ENCODE results near the gene PPM1L.

PPM1L gene

DNA sequence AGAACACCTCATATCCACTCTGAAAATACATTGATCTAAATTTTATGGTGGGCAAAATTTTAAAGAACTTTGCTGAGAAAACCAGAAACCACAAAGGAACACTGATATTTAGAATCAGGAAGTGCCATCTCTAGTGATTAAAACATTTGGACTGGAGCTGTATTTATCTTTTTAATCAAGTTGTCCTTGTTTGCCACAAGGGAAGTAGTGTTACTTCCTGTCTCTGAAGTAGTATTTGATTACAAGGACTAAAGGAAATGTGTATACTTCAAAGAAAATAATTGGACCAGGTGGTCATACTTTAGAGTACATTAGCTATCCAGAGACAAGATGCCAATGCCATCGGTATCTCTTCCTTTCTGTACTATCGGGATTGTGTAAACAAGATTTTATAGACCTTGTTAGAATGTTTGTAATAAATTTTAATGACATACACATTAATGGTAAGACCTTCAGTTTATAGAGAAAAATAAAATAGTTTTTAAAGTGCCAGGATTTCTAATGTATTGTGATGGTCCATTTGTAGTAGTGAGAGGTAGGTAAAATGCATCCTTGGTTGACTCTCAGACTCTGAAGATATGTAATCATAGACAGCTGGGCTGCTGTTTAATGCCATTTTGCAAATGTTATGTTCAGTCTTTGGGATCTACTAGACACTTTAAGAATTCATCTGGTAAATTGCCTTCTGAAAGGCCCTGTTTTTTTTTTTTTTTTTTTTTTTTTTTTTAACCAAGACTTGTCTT lies 217.2 kb downstream of the PPM1L start:
- Histone ChIP-seq H3K23ac (ENCODE audit: low read length) (no peak overlapping the region), H4K12ac (ENCODE audit: low read depth, low read length) (no peak overlapping the region), H3K27ac (ENCODE audit: low read depth, low read length) (no peak overlapping the region), H3K18ac (ENCODE audit: low read length) (no peak overlapping the region), H3K9ac (ENCODE audit: low read length) (no peak overlapping the region), H3K27me3 (ENCODE audit: insufficient read depth, low read length) (no peaks in the 10 kb centered on the region), H4K91ac (ENCODE audit: low read depth, low read length) (no peak overlapping the region), H2BK120ac (ENCODE audit: insufficient read depth, low read length, poor library complexity) (no peak overlapping the region), H3K4me3 (ENCODE audit: low read depth, low read length) (no peak overlapping the region), H3K36me3 (ENCODE audit: control insufficient read depth in 1 of 2, insufficient read depth in 2 of 2, low read length in 2 of 2) (no peaks in the 10 kb centered on the region), H2AFZ (ENCODE audit: insufficient read depth, low read length, poor library complexity) (no peak overlapping the region), H3K4me1 (ENCODE audit: control insufficient read depth in 1 of 2, insufficient read depth in 2 of 2, low read length in 2 of 2) (peaks cover 0 to 2% of the 10 kb centered on the region in 2 experiments), H3K9me3 (ENCODE audit: insufficient read depth, low read depth, low read length) (no peaks in the 10 kb centered on the region), H3K4ac (ENCODE audit: low read depth, low read length) (no peak overlapping the region), H4K8ac (ENCODE audit: low read depth, low read length) (no peak overlapping the region), H3K14ac (ENCODE audit: low read length) (no peak overlapping the region), H3K4me2 (ENCODE audit: low read length) (no peak overlapping the region), H3K79me2 (ENCODE audit: control insufficient read depth, insufficient read depth, low read length, poor library complexity) (no peaks in the 10 kb centered on the region), H2AK5ac (ENCODE audit: low read length) (no peak overlapping the region), H2BK12ac (ENCODE audit: low read length) (no peak overlapping the region), H2BK5ac (ENCODE audit: low read depth, low read length, poor library complexity) (no peak overlapping the region), H3K79me1 (ENCODE audit: low read length) (peaks cover 1% of the 10 kb centered on the region)
- WGBS (ENCODE audit: extremely low coverage, insufficient coverage, insufficient read length): no CpG with 5 or more reads among the region's 2 CpGs
- no peak for DNase-seq

DNA sequence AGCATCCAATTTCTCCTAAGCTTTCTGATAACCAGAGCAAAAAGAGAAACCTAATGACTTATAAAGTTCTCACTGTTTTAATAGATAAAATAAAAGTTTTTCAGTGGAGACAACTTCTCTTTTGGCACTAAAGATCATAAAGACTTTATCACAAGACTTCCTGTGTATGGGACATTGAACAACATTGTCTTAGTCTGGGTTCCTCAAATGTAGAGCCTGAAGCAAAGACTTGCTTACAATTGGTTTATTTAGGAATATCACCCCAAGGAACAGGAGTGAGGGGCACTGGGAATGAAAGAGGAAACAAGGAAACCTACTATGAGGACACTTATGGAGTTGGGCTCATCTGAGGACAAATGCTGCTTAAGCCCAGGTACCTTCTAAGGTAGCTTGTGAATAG lies 221.7 kb downstream of the PPM1L start:
- Histone ChIP-seq H3K14ac (ENCODE audit: low read length) (no peak overlapping the region), H3K4me2 (ENCODE audit: low read length) (no peak overlapping the region), H3K27ac (ENCODE audit: low read depth, low read length) (no peak overlapping the region), H3K9me3 (ENCODE audit: insufficient read depth, low read depth, low read length) (peaks cover 2% of the 10 kb centered on the region), H2BK12ac (ENCODE audit: low read length) (no peak overlapping the region), H2AK5ac (ENCODE audit: low read length) (no peak overlapping the region), H3K18ac (ENCODE audit: low read length) (no peak overlapping the region), H3K4me3 (ENCODE audit: low read depth, low read length) (no peak overlapping the region), H4K91ac (ENCODE audit: low read depth, low read length) (no peak overlapping the region), H2AFZ (ENCODE audit: insufficient read depth, low read length, poor library complexity) (no peak overlapping the region), H3K27me3 (ENCODE audit: insufficient read depth, low read length) (no peaks in the 10 kb centered on the region), H2BK5ac (ENCODE audit: low read depth, low read length, poor library complexity) (no peak overlapping the region), H3K79me1 (ENCODE audit: low read length) (peaks cover 2% of the 10 kb centered on the region), H3K9ac (ENCODE audit: low read length) (no peak overlapping the region), H3K36me3 (ENCODE audit: control insufficient read depth in 1 of 2, insufficient read depth in 2 of 2, low read length in 2 of 2) (no peaks in the 10 kb centered on the region), H3K4me1 (ENCODE audit: control insufficient read depth in 1 of 2, insufficient read depth in 2 of 2, low read length in 2 of 2) (no peaks in the 10 kb centered on the region), H4K8ac (ENCODE audit: low read depth, low read length) (no peak overlapping the region), H3K4ac (ENCODE audit: low read depth, low read length) (no peak overlapping the region), H4K12ac (ENCODE audit: low read depth, low read length) (no peak overlapping the region), H2BK120ac (ENCODE audit: insufficient read depth, low read length, poor library complexity) (no peak overlapping the region), H3K23ac (ENCODE audit: low read length) (no peak overlapping the region), H3K79me2 (ENCODE audit: control insufficient read depth, insufficient read depth, low read length, poor library complexity) (no peaks in the 10 kb centered on the region)
- no peak for DNase-seq

DNA sequence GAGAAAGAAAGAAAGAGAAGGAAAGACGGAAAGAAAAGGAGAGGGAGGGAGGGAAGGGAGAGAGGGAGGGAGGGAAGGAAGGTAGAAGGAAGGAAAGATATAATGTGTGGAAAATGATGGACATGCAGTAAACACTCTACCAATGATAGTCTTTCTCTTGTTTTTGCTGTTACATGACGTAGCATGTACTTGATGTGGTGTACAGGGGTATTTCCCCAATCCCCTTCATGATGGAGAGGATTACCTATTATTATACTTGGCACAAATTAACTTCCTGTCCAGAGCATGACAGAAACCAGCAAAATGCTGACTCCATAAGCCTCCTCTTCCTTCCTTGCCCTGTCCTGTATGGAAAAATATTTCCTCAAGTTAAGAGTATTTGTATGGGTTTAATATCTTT lies 224.7 kb downstream of the PPM1L start:
- Histone ChIP-seq H3K23ac (ENCODE audit: low read length) (no peak overlapping the region), H4K8ac (ENCODE audit: low read depth, low read length) (no peak overlapping the region), H3K4ac (ENCODE audit: low read depth, low read length) (no peak overlapping the region), H4K91ac (ENCODE audit: low read depth, low read length) (no peak overlapping the region), H3K14ac (ENCODE audit: low read length) (no peak overlapping the region), H3K79me1 (ENCODE audit: low read length) (peaks cover 2% of the 10 kb centered on the region), H3K79me2 (ENCODE audit: control insufficient read depth, insufficient read depth, low read length, poor library complexity) (no peaks in the 10 kb centered on the region), H3K4me3 (ENCODE audit: low read depth, low read length) (no peak overlapping the region), H3K9me3 (ENCODE audit: insufficient read depth, low read depth, low read length) (peaks cover 2% of the 10 kb centered on the region), H3K4me1 (ENCODE audit: control insufficient read depth in 1 of 2, insufficient read depth in 2 of 2, low read length in 2 of 2) (no peaks in the 10 kb centered on the region), H3K27me3 (ENCODE audit: insufficient read depth, low read length) (no peaks in the 10 kb centered on the region), H3K9ac (ENCODE audit: low read length) (no peak overlapping the region), H2AK5ac (ENCODE audit: low read length) (no peak overlapping the region), H2BK120ac (ENCODE audit: insufficient read depth, low read length, poor library complexity) (no peak overlapping the region), H3K27ac (ENCODE audit: low read depth, low read length) (no peak overlapping the region), H2BK5ac (ENCODE audit: low read depth, low read length, poor library complexity) (no peak overlapping the region), H2BK12ac (ENCODE audit: low read length) (no peak overlapping the region), H2AFZ (ENCODE audit: insufficient read depth, low read length, poor library complexity) (no peak overlapping the region), H3K4me2 (ENCODE audit: low read length) (no peak overlapping the region), H3K36me3 (ENCODE audit: control insufficient read depth in 1 of 2, insufficient read depth in 2 of 2, low read length in 2 of 2) (no peaks in the 10 kb centered on the region), H4K12ac (ENCODE audit: low read depth, low read length) (no peak overlapping the region), H3K18ac (ENCODE audit: low read length) (no peak overlapping the region)
- no CpG with 5 or more reads among the region's 2 CpGs for WGBS (ENCODE audit: extremely low coverage, insufficient coverage, insufficient read length)
- no peak for DNase-seq

DNA sequence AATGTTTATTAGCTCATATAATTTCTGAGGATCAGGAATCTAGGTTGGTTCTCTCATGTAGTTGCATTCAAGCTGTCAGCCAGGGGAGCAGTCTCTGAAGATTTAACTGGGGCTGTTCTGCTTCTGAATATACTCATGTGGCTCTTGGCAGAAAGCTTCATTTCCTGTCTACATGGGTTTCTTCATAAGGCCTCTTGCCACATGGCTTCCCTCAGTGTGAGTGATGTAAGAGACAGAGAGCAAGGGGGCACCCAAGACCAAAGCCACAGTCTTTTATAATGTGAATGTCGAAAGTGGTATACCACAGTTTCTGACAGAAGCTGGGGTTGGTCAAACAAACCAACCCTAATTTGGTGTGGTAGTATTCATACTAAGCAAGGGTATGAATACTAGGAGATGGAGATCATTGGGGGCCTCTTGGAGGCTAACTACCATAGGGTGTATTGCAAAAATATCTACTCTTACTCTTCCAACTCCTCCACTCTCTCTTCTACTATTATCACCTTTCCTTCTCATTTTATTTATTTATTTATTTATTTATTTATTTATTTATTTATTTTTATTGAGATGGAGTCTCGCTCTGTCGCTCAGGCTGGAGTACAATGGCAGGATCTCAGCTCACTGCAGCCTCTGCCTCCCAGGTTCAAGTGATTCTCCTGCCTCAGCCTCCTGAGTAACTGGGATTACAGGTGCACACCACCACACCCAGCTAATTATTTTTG lies 225.3 kb downstream of the PPM1L start:
- Histone ChIP-seq H2AFZ (ENCODE audit: insufficient read depth, low read length, poor library complexity) (no peak overlapping the region), H3K4me3 (ENCODE audit: low read depth, low read length) (no peak overlapping the region), H3K27me3 (ENCODE audit: insufficient read depth, low read length) (no peaks in the 10 kb centered on the region), H3K9me3 (ENCODE audit: insufficient read depth, low read depth, low read length) (peaks cover 2% of the 10 kb centered on the region), H3K36me3 (ENCODE audit: control insufficient read depth in 1 of 2, insufficient read depth in 2 of 2, low read length in 2 of 2) (no peaks in the 10 kb centered on the region), H4K91ac (ENCODE audit: low read depth, low read length) (no peak overlapping the region), H3K18ac (ENCODE audit: low read length) (no peak overlapping the region), H3K4ac (ENCODE audit: low read depth, low read length) (no peak overlapping the region), H3K9ac (ENCODE audit: low read length) (no peak overlapping the region), H4K12ac (ENCODE audit: low read depth, low read length) (no peak overlapping the region), H3K4me1 (ENCODE audit: control insufficient read depth in 1 of 2, insufficient read depth in 2 of 2, low read length in 2 of 2) (no peaks in the 10 kb centered on the region), H2BK5ac (ENCODE audit: low read depth, low read length, poor library complexity) (no peak overlapping the region), H3K4me2 (ENCODE audit: low read length) (no peak overlapping the region), H4K8ac (ENCODE audit: low read depth, low read length) (no peak overlapping the region), H2AK5ac (ENCODE audit: low read length) (no peak overlapping the region), H2BK120ac (ENCODE audit: insufficient read depth, low read length, poor library complexity) (no peak overlapping the region), H2BK12ac (ENCODE audit: low read length) (no peak overlapping the region), H3K79me2 (ENCODE audit: control insufficient read depth, insufficient read depth, low read length, poor library complexity) (no peaks in the 10 kb centered on the region), H3K14ac (ENCODE audit: low read length) (no peak overlapping the region), H3K27ac (ENCODE audit: low read depth, low read length) (no peak overlapping the region), H3K23ac (ENCODE audit: low read length) (no peak overlapping the region), H3K79me1 (ENCODE audit: low read length) (peaks cover 2% of the 10 kb centered on the region)
- WGBS (ENCODE audit: extremely low coverage, insufficient coverage, insufficient read length): no CpG with 5 or more reads among the region's 3 CpGs
- DNase-seq: peak in 1 of 2 donors; percentile 27

Measured in trophoblast cell (in vitro differentiated cells and primary cell).